ENCODE data around the gene EEF1AKMT1.
A peak's percentile ranks its signal among the peaks of the same experiment; 100 is the strongest.

The EEF1AKMT1 gene

GRCh38 chr13:20717581-20718542, 55.9 kb downstream of the EEF1AKMT1 start:
- no peak for DNase-seq

GRCh38 chr13:20716951-20717350, 56.8 kb downstream of the EEF1AKMT1 start:
- peak; percentile 60 for DNase-seq

GRCh38 chr13:20715330-20715712, 58.4 kb downstream of the EEF1AKMT1 start:
- no peak for DNase-seq

- no peak for DNase-seq
Observed at GRCh38 chr13:20714563-20715329, 59.0 kb downstream of the EEF1AKMT1 start.

GRCh38 chr13:20714161-20714560, 59.6 kb downstream of the EEF1AKMT1 start:
- DNase-seq, result no peak

GRCh38 chr13:20713751-20714150, 60.0 kb downstream of the EEF1AKMT1 start:
- no peak for DNase-seq

- DNase-seq, result no peak
Observed at GRCh38 chr13:20713014-20713376, 60.8 kb downstream of the EEF1AKMT1 start.

- DNase-seq, result peak; percentile 66
Observed at GRCh38 chr13:20711301-20712044, 62.3 kb downstream of the EEF1AKMT1 start.

- DNase-seq, result no peak
Observed at GRCh38 chr13:20709782-20710181, 64.0 kb downstream of the EEF1AKMT1 start.

- DNase-seq, result no peak
Observed at GRCh38 chr13:20709369-20709768, 64.4 kb downstream of the EEF1AKMT1 start.

GRCh38 chr13:20708216-20708615, 65.5 kb downstream of the EEF1AKMT1 start:
- DNase-seq, result no peak

- DNase-seq, result no peak
Observed at GRCh38 chr13:20706661-20707060, 67.1 kb downstream of the EEF1AKMT1 start.

GRCh38 chr13:20704459-20705069, 69.2 kb downstream of the EEF1AKMT1 start:
- DNase-seq, result no peak

- peak; percentile 94 for DNase-seq
Observed at GRCh38 chr13:20703780-20704458, 69.8 kb downstream of the EEF1AKMT1 start.

- peak; percentile 66 for DNase-seq
Observed at GRCh38 chr13:20702915-20703779, 70.6 kb downstream of the EEF1AKMT1 start, which contains the start of gene IL17D. Gene IL17D, plus strand, starts transcription at chr13:20703699. Its CDS starts 303 bp downstream, at chr13:20704002.

GRCh38 chr13:20702530-20702914, 71.2 kb downstream of the EEF1AKMT1 start:
- DNase-seq, result no peak

GRCh38 chr13:20701461-20701860, 72.3 kb downstream of the EEF1AKMT1 start:
- DNase-seq, result no peak

- no peak for DNase-seq
Observed at GRCh38 chr13:20700288-20700687, 73.5 kb downstream of the EEF1AKMT1 start.

GRCh38 chr13:20699715-20700114, 74.0 kb downstream of the EEF1AKMT1 start:
- DNase-seq, result no peak

GRCh38 chr13:20696073-20696472, 77.7 kb downstream of the EEF1AKMT1 start:
- peak; percentile 7 for DNase-seq

- DNase-seq, result no peak
Observed at GRCh38 chr13:20691616-20692015, 82.1 kb downstream of the EEF1AKMT1 start.
